GM18502 (cell line): Measurements from ENCODE around the gene DOCK4.
"Not testable (repeated sequence)": the region's sequence is repeated elsewhere in the genome, so short reads cannot be mapped to it uniquely, and the experiment has no call there.

Source experiments
- ATAC-seq: cut with Tn5 transposase; IDR thresholded peaks from one replicate; pipeline ENCODE4 v1.9.1; 2021; ENCODE audit warnings: mild to moderate bottlenecking; ENCODE audit not compliant: unreplicated experiment, poor library complexity

Gene DOCK4

GRCh38 chr7:111931016-111931517, 275.1 kb downstream of the DOCK4 start:
- ATAC-seq: no peak

- ATAC-seq: no peak
Observed at GRCh38 chr7:111929264-111929663, 276.9 kb downstream of the DOCK4 start.

DNA sequence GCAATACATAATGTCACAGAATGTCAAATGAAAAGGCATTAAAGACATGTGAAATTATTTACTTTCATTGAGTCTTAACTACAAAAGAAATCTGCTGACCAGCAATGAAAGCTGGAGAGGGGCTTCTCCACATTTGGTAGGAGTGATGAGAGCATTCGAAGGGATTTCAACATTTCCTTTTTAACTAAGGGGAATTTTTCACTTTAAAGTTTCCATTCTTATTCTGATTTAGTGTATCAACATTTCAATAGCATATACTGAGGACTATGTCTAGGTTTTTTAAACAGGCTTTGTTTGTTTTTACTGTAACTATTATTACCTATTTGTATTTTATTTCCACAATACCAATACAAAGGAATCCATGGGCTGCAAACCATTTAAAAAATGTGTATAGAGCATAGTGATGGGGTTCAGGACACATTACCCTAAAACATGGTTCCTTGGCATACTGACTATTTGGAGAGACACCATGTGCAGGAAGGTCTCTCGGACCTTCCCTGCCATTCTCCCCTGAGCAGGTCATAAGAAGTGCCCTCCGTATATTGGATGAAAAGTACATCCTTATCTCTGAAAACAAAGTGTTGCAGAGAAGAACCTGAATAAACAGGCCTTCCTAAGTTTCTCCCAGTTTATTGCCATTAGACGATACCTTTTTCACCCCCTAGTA, 278.7 kb downstream of the DOCK4 start:
- no peak for ATAC-seq

GRCh38 chr7:111920329-111920728, 285.9 kb downstream of the DOCK4 start:
- ATAC-seq: no peak

DNA sequence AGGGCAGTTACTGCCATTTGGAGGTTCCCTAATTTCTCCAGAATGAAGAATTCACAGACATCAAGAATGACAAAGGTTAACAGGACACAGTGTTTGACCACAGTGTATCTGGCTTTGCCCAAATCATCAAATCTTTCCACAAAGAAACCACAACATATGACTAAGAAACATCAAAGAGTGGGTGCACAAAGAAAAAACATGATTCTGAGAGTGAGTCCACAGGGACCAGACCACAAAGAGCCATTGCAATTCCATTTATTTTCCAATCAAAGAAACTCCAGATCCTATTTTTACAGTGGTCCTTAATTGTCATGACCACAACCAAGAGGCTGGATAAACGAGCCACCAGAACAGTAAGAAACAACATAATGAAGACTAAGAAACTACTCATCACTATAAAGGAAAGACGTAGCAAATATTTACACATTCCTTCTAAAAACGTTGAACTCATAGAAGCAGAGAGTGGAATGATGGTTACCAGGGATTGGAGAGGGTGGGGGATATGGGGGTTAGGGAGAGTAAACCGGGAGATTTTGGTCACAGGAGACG, 286.5 kb downstream of the DOCK4 start:
- ATAC-seq: no peak

GRCh38 chr7:111919164-111919563, 287.0 kb downstream of the DOCK4 start:
- ATAC-seq: no peak

DNA sequence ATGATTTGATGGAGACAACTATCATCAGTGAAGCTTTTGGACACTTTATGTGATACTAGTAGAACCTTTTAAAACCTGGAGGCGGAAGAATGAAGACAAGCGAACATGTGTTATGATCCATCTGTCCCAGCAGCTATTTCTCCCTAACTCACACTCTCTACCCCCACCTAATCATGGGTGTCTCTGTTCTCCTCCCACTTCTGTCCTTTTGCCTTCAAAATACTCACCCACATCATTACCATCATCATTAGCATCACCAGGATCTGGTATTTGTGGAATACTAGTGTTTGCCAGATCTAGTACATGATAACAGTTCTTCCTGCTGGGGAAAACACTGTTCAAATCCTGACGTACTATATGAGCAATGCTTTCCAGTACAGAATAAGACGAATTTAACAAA, 287.7 kb downstream of the DOCK4 start:
- no peak for ATAC-seq

DNA sequence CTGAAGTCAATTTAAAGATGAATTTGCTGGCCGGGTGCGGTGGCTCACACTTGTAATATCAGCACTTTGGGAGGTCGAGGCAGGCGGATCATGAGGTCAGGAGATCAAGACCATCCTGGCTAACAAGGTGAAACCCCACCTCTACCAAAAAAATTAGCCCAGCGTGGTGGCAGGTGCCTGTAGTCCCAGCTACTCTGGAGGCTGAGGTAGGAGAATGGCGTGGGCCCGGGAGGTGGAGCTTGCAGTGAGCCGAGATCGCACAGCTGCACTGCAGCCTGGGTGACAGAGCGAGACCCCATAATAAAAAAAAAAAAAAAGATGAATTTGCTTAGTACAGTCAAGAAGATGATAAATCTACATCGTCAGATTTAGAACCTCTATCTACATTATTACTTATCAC, 288.8 kb downstream of the DOCK4 start:
- ATAC-seq: not testable (repeated sequence)

GRCh38 chr7:111914291-111914690, 291.9 kb downstream of the DOCK4 start:
- ATAC-seq: no peak

- ATAC-seq: no peak
Observed at GRCh38 chr7:111911166-111911961, 294.8 kb downstream of the DOCK4 start.

DNA sequence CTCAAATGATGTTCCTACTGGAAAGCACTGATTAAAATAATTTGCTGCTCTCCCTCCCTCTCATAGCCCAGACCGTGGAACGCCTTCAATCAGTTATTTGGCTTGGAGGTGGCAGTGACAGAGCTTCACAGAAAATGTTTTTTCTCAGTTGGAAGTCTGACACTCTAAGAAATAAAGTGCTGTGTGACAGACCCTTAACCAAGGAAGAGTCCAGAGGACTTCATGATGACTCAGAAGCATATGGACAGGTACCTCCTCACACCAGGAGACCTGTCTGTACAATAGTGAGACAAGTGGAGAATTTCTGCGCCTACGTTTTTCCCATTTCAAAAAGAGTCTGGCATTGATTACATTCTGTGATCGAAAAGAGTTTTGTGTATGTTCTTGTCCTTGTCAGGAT, 295.5 kb downstream of the DOCK4 start:
- no peak for ATAC-seq

DNA sequence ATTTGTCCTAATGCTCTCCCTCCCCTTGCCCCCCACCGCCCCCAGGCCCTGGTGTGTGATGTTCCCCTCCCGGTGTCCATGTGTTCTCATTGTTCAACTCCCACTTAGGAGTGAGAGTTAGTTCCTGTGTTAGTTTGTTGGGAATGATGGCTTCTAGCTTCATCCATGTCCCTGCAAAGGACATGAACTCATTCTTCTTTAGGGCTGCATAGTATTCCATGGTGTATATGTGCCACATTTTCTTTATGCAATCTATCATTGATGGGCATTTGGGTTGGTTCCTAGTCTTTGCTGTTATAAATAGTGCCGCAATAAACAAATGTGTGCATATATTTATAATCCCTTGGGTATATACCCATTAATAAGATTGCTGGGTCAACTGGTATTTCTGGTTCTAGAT, 297.5 kb downstream of the DOCK4 start:
- not testable (repeated sequence) for ATAC-seq

DNA sequence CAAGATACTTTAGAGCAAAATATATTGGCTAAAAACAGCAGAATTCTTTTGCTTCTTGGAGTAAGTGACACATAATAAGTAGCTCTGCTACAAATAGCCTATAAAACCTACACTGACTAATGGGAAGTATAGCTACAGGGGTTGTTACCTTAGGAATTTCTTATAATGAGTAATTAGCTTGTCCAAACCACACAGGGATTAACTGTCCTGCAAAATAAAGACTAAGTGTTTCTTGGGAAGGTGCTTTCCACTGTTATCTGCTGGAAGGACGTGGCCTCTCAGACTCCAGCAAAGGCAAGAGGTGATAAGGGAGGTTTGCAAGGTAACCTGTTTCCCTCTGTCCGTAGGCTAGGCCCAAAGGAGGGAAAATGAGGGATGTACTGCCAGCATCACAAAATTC, 302.4 kb downstream of the DOCK4 start:
- ATAC-seq: no peak

- ATAC-seq: no peak
Observed at GRCh38 chr7:111903016-111903415, 303.2 kb downstream of the DOCK4 start.

DNA sequence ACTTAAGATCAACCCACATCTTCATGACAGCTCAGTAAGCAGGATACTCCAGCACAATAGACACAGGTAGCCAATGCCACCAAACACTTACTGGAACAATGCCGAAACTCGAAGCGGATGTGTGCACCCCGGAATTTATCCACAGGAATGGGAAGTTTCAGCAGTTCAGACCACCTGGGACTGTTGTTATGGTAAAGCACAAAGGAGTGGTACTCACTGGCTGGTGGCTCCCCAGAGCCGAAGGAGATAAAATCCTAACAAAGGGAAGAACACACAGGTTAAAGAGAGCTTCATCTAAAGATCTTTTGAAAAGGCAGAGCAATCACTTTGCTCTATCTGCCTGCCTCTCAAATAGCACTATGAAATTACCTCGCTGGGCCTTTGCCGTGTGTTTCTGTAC, 305.9 kb downstream of the DOCK4 start:
- ATAC-seq: no peak

GRCh38 chr7:111895049-111895448, 311.1 kb downstream of the DOCK4 start:
- ATAC-seq: no peak

DNA sequence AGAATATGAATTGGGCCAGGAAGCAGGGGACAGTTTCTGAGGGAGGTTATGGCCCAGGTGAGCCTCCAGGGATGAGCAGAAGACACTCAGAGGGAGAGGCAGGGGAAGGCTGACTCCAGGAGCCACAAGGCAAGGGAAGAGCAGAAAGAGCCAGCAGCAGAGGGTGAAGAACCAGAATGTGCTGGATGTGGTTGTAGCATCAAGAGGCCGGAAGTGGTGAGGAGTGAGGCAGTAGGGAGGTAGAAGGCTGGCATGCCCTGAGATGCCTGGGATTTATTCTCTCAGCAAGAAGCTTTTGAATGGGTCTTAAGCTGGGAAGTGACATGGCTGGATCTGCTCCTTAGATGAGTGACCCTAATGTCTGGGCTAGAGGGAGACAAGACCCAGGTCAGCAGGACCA, 311.7 kb downstream of the DOCK4 start:
- no peak for ATAC-seq

DNA sequence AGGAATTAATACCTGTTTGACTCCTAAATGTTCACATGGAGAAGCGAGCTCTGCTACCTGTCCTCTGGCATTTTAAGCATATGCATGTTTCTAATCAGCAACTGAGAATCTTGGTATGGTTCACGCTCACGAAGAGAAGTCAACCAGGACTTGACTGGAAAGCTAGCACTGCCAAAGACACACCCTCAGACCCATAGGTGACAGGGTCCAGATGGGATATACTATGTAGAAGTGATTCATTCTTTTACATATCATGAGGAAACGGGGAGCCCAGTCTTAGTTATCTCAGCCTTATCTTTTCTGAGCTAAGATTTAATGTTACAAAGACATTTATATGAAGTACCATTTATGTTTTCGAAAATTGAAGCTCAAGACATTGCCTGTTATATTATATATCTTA, 313.0 kb downstream of the DOCK4 start:
- no peak for ATAC-seq

DNA sequence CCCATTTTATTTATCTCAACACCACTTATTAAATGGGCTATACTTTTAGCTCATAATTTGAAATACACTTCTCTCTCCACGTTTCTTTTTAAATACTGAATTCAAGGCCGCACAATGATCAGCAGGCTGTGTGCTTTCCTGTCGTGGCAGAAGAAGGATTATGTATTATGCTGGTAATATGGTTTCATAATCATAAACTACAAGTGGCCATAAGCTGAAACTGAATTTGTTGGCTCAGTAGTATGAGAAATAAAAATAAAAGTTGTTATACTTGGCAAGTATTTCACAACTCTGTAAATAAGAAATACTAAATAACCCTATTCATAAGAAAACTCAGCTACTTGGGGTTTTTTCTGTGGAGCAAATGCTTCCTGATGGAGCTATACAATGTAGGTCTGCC, 313.6 kb downstream of the DOCK4 start:
- no peak for ATAC-seq

DNA sequence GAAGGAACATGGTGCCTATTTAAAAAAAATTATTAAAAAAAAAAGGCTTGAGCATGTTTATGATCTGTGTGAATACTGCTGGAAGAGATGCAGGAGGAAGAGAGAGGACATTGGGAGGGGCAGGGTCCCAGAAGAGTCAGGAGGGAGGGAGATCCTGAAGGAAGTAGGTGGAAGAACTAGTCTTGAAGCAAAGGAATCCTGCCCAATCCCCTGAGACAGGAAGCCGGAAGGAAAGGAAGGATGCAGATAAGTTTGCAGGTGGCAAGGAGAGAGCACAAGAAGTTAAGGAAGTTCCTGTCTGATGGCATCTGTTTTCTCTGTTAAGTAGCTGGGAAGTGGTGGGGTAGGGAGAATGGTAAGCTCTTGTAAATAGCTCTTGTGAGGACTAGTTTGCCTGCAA, 318.5 kb downstream of the DOCK4 start:
- no peak for ATAC-seq

GRCh38 chr7:111886233-111886632, 320.0 kb downstream of the DOCK4 start:
- ATAC-seq: no peak
